ENCODE data around the gene SEMA6B.

Gene SEMA6B

DNA sequence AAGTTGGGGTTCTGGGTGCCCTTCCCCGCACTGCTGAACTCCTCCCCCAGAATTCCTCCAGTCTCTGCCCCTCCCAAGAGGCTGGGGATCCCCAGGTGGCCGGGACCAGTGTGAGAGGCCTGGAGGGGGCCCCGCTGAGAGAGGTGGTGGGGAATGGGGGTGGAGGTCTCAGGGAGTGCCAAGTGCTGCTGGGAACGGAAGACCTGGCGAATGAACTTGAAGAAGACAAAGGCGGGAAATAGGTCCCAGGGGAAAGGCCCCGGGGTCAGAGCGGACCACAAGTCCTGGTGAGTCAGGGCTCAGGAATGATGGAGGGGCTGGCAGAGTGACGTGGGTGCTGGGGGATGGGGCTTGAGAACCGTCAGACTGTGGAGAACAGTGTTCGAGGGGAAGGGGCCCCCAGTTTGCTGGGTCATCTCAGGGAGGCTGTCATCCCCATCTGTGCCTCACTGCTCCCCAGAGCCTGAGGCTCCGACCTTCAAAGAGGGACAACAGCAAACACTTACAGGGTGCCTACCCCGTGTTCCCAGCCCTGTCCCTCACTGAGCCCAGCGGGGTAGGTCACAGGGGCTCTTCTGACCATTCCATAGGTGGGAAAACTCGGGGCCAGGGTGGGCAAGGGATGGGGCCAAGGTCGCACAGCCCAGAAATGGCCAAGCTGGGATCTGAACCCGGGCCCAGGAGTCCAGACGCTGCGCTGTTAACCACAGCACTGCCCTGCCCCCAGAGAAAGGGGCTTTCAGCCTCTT lies 16.0 kb upstream of the SEMA6B start:
- Histone ChIP-seq H3K4me2 (ENCODE audit: low read depth, low read length, poor library complexity, severe bottlenecking) (no peak overlapping the region), H3K27me3 (ENCODE audit: low read length) (no peaks in the 10 kb centered on the region), H2AFZ (ENCODE audit: low read depth, low read length, severe bottlenecking) (no peak overlapping the region), H3K9ac (ENCODE audit: low read length) (no peak overlapping the region), H3K9me3 (ENCODE audit: insufficient read depth, low read length) (no peaks in the 10 kb centered on the region), H3K4me3 (ENCODE audit: insufficient read depth, low read length, poor library complexity, severe bottlenecking) (no peak overlapping the region), H3K27ac (ENCODE audit: low read depth, low read length) (no peak overlapping the region), H3K36me3 (ENCODE audit: low read length) (no peaks in the 10 kb centered on the region), H3K9me2 (replicated peaks; ENCODE audit: insufficient read depth, low read length) (no peaks in the 10 kb centered on the region), H4K20me1 (ENCODE audit: low read depth, low read length) (no peaks in the 10 kb centered on the region), H3K79me2 (ENCODE audit: insufficient read depth, low read length) (no peaks in the 10 kb centered on the region), H3F3A (ENCODE audit: insufficient read depth) (no peaks in the 10 kb centered on the region)
- no peak for TF ChIP-seq EZH2phosphoT487 (conservative IDR thresholded peaks at IDR 0.05; ENCODE audit: low read length)
- TF ChIP-seq, protein P1, sequence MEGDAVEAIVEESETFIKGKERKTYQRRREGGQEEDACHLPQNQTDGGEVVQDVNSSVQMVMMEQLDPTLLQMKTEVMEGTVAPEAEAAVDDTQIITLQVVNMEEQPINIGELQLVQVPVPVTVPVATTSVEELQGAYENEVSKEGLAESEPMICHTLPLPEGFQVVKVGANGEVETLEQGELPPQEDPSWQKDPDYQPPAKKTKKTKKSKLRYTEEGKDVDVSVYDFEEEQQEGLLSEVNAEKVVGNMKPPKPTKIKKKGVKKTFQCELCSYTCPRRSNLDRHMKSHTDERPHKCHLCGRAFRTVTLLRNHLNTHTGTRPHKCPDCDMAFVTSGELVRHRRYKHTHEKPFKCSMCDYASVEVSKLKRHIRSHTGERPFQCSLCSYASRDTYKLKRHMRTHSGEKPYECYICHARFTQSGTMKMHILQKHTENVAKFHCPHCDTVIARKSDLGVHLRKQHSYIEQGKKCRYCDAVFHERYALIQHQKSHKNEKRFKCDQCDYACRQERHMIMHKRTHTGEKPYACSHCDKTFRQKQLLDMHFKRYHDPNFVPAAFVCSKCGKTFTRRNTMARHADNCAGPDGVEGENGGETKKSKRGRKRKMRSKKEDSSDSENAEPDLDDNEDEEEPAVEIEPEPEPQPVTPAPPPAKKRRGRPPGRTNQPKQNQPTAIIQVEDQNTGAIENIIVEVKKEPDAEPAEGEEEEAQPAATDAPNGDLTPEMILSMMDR (IDR thresholded peaks at IDR 0.05; ENCODE audit: insufficient read depth, low read length, poor library complexity, severe bottlenecking): no peak

DNA sequence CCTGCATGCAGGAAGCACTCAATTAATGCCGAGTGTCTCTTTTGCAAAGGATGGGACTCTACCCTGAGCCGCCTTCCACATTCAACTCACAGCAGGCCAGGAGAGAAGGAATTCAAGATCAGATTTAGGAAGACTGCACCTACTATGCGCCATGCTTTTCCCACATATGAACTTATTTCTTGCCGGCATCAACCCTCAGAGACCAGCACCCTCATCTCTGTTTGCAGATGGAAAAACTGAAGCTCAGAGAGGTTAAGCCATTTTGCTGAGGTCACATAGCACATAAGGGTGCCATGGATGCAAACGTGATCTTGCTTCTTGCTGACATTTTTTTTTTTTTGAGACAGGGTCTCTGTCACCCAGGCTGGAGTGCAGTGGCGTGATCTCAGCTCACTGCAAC lies 14.2 kb upstream of the SEMA6B start:
- TF ChIP-seq EZH2phosphoT487 (conservative IDR thresholded peaks at IDR 0.05; ENCODE audit: low read length): no peak
- TF ChIP-seq, protein P1 (IDR thresholded peaks at IDR 0.05; ENCODE audit: insufficient read depth, low read length, poor library complexity, severe bottlenecking): no peak
- no peaks in the 10 kb centered on the region for H4K20me1 ChIP-seq (ENCODE audit: low read depth, low read length)
- no peaks in the 10 kb centered on the region for H3K79me2 ChIP-seq (ENCODE audit: insufficient read depth, low read length)
- H3K4me2 ChIP-seq (ENCODE audit: low read depth, low read length, poor library complexity, severe bottlenecking): no peak overlapping the region
- H3K27me3 ChIP-seq (ENCODE audit: low read length): no peaks in the 10 kb centered on the region
- no peak overlapping the region for H2AFZ ChIP-seq (ENCODE audit: low read depth, low read length, severe bottlenecking)
- H3K4me3 ChIP-seq (ENCODE audit: insufficient read depth, low read length, poor library complexity, severe bottlenecking): no peak overlapping the region
- no peak overlapping the region for H3K27ac ChIP-seq (ENCODE audit: low read depth, low read length)
- H3K9me3 ChIP-seq (ENCODE audit: insufficient read depth, low read length): no peaks in the 10 kb centered on the region
- no peaks in the 10 kb centered on the region for H3K9me2 ChIP-seq (replicated peaks; ENCODE audit: insufficient read depth, low read length)
- no peaks in the 10 kb centered on the region for H3K36me3 ChIP-seq (ENCODE audit: low read length)
- H3F3A ChIP-seq (ENCODE audit: insufficient read depth): no peaks in the 10 kb centered on the region
- H3K9ac ChIP-seq (ENCODE audit: low read length): no peak overlapping the region

DNA sequence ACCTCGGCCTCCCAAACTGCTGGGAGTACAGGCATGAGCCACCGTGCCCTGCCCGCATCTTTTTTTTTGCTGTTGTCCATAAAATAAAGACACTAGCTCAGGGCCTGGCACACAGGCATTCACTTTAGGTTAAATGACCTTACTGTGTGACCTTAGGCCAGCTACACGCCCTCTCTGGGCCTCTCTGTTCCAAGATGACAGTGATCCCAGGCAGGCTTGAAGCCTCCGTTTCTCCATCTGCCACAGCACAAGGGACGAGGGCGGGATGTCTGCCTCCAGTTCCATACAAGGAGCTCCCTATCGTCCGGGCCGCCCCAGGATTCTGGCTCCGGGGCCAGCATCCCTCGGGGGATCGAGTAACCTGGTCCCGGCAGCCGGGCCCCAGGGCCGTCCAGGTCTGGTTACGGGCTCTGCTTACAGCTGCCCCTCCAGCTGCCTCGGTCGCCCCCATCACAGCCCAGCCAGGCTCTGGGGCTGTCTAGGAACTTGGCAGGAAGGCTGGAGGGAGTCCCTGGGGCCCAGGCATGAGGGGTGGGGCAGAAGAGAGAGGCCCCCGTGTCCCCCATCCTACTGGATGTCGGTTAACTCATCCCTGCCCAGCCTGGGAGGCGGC lies 11.9 kb upstream of the SEMA6B start:
- no peak for TF ChIP-seq EZH2phosphoT487 (conservative IDR thresholded peaks at IDR 0.05; ENCODE audit: low read length)
- TF ChIP-seq, protein P1 (IDR thresholded peaks at IDR 0.05; ENCODE audit: insufficient read depth, low read length, poor library complexity, severe bottlenecking): no peak

More for the DNA sequence above, 11.9 kb upstream of the SEMA6B start:
- no peak overlapping the region for H3K27ac ChIP-seq (ENCODE audit: low read depth, low read length)
- no peaks in the 10 kb centered on the region for H3K9me3 ChIP-seq (ENCODE audit: insufficient read depth, low read length)
- H3K79me2 ChIP-seq (ENCODE audit: insufficient read depth, low read length): no peaks in the 10 kb centered on the region
- H3K4me3 ChIP-seq (ENCODE audit: insufficient read depth, low read length, poor library complexity, severe bottlenecking): no peak overlapping the region
- no peaks in the 10 kb centered on the region for H3K9me2 ChIP-seq (replicated peaks; ENCODE audit: insufficient read depth, low read length)
- H2AFZ ChIP-seq (ENCODE audit: low read depth, low read length, severe bottlenecking): no peak overlapping the region
- no peaks in the 10 kb centered on the region for H3F3A ChIP-seq (ENCODE audit: insufficient read depth)
- H3K4me2 ChIP-seq (ENCODE audit: low read depth, low read length, poor library complexity, severe bottlenecking): no peak overlapping the region
- no peaks in the 10 kb centered on the region for H4K20me1 ChIP-seq (ENCODE audit: low read depth, low read length)
- H3K36me3 ChIP-seq (ENCODE audit: low read length): no peaks in the 10 kb centered on the region
- no peak overlapping the region for H3K9ac ChIP-seq (ENCODE audit: low read length)
- H3K27me3 ChIP-seq (ENCODE audit: low read length): no peaks in the 10 kb centered on the region
